ENCODE measurements around the gene ZNF862. TPM values are rescaled to one million over a fixed set of nuclear protein-coding genes. Genes with fewer than 3 reads are reported as not detected.

The ZNF862 gene
- total and polyA plus RNA-seq, 7 donors, result 1.4 to 7.8 (median 5.3) TPM

- Histone ChIP-seq H3K36me3 (ENCODE audit: insufficient read depth in 1 of 2, low read depth in 1 of 2) (peaks cover 0 to 73% of the 10 kb centered on the region in 2 donors), H3K9me3 (no peaks in the 10 kb centered on the region), H3K4me1 (no peaks in the 10 kb centered on the region), H3K4me3 (no peak overlapping the region), H3K27me3 (ENCODE audit: insufficient read depth in 3 of 3, low read length in 2 of 3) (no peaks in the 10 kb centered on the region), H3K27ac (no peak overlapping the region)
- 63 to 71% (median 69%) methylated on average over 11 of the region's 11 CpGs for WGBS, 3 donors
- DNase-seq (no peak), ATAC-seq (no peak)
- intact Hi-C loops (cut with DNase I), result no loop called here
- TF ChIP-seq, protein P1, sequence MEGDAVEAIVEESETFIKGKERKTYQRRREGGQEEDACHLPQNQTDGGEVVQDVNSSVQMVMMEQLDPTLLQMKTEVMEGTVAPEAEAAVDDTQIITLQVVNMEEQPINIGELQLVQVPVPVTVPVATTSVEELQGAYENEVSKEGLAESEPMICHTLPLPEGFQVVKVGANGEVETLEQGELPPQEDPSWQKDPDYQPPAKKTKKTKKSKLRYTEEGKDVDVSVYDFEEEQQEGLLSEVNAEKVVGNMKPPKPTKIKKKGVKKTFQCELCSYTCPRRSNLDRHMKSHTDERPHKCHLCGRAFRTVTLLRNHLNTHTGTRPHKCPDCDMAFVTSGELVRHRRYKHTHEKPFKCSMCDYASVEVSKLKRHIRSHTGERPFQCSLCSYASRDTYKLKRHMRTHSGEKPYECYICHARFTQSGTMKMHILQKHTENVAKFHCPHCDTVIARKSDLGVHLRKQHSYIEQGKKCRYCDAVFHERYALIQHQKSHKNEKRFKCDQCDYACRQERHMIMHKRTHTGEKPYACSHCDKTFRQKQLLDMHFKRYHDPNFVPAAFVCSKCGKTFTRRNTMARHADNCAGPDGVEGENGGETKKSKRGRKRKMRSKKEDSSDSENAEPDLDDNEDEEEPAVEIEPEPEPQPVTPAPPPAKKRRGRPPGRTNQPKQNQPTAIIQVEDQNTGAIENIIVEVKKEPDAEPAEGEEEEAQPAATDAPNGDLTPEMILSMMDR (IDR thresholded peaks at IDR 0.05), result no peak
These were observed 28.7 kb downstream of the ZNF862 start for GRCh38 chr7:149866779-149867447.

DNA sequence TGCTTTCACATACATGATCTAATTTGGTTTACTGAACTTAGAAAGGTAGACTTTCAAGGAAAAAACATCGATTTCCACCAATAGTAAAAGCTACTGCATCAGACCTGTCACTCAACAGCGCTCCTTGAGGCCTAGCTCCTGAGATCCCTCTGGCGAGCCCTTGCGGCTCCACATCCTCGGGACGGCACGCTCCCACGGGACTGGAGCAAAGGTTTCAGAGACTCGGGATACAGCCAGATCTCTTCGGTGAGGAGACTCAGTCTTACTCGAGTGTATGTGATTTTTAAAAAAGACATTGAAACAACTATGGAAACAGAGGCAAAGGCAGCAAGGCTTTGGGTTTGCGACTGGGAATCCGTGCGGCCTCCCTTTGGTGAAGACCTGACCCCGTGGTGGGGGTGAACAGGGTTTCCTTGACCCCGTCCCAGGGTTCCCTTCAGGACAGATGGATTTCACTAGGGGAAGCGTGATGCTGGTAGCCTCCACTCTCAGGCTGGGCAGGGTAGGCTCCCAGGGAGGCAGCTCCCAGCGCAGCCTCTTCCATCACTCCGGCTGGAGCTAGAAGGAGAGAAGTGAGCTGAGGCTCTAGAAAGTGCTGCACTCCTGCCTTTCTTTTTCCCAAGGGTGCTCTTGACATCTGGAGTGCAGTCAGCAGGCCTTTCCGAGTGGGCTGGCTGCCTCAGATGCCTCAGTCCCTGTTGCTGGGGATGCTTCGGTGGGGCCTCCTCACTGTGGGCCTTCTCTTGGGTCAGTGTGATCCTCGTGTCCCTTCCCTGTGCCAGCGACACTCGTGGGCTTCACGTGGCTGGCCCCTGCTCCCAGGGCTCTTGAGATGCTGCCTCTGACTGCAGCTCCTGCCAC is 29.8 kb downstream of the ZNF862 start:
- WGBS, 3 donors, result 74 to 79% (median 78%) methylated on average over 24 to 25 of the region's 25 CpGs
- no peaks in the 10 kb centered on the region for H3K27me3 ChIP-seq (ENCODE audit: insufficient read depth in 3 of 3, low read length in 2 of 3)
- no peak for ATAC-seq
- H3K9me3 ChIP-seq, result no peaks in the 10 kb centered on the region
- intact Hi-C loops (cut with DNase I), result no loop called here
- H3K36me3 ChIP-seq (ENCODE audit: insufficient read depth in 1 of 2, low read depth in 1 of 2), result peaks cover 0 to 63% of the 10 kb centered on the region in 2 donors
- no peak for DNase-seq
- no peak overlapping the region for H3K27ac ChIP-seq
- H3K4me3 ChIP-seq, result no peak overlapping the region
- TF ChIP-seq, protein P1 (IDR thresholded peaks at IDR 0.05), result no peak
- H3K4me1 ChIP-seq, result peaks cover 9% of the 10 kb centered on the region

DNA sequence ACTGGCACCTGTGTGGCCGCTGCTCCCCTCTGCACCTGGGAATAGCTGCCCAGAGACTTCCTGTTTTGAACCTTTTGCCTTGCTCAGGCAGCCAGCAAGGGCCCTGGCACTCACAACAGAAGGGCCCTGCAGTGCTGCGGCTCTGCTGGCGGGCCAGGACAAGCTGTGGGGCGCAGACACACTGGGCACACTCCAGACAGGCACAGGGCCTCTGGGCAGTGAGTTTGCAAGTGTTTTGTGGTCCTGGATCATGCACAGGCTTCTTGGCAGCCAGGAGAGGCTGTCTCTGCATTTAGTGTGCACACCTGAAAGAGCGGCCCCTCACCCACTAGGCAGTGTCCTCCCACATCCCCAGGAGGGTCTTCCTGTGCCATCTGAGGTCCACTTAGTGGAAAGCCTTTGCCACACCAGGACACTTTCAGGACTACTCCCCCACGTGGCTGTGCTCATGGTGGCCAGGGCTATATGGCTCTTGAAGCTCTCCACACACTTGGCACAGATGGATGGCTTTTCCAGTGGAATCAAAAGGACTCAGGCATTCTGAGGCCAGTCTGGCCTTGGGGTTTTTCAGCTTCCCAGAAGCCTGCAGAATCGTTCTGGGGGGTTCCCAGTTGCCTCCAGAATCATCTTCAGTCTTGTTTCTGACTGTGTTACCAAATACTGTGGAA is 30.6 kb downstream of the ZNF862 start:
- H3K4me1 ChIP-seq, result peaks cover 9% of the 10 kb centered on the region
- H3K27ac ChIP-seq, result no peak overlapping the region
- no peak overlapping the region for H3K4me3 ChIP-seq

DNA sequence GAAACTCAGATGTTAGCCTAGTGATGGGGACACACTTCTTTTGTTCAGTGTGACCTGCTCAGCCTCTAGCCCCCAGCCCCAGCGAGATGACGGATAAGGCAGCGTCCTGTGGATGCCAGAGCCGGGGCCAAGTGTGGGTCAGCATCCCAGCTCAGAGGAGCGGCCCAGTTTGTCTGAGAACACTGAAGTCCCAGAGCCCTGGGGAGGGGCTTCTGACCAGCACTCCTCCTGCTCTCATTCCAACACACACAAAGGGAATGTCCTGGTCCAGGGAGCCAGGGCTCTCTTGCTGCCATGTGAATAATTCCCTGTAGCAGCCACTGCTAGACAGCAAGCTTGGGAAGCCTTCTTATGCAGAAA is 31.1 kb downstream of the ZNF862 start:
- no peak overlapping the region for H3K4me3 ChIP-seq
- no peak for DNase-seq
- peaks cover 13% of the 10 kb centered on the region for H3K4me1 ChIP-seq
- H3K9me3 ChIP-seq, result no peaks in the 10 kb centered on the region
- 81 to 91% (median 85%) methylated on average over 5 of the region's 5 CpGs for WGBS, 3 donors
- intact Hi-C loops (cut with DNase I), result no loop called here
- TF ChIP-seq, protein P1 (IDR thresholded peaks at IDR 0.05), result no peak
- no peak overlapping the region for H3K27ac ChIP-seq
- H3K27me3 ChIP-seq (ENCODE audit: insufficient read depth in 3 of 3, low read length in 2 of 3), result no peaks in the 10 kb centered on the region
- peaks cover 0 to 51% of the 10 kb centered on the region in 2 donors for H3K36me3 ChIP-seq (ENCODE audit: insufficient read depth in 1 of 2, low read depth in 1 of 2)
- no peak for ATAC-seq

More for the DNA sequence above, 30.6 kb downstream of the ZNF862 start:
- peaks cover 0 to 56% of the 10 kb centered on the region in 2 donors for H3K36me3 ChIP-seq (ENCODE audit: insufficient read depth in 1 of 2, low read depth in 1 of 2)
- 62 to 74% (median 71%) methylated on average over 7 of the region's 7 CpGs for WGBS, 3 donors
- TF ChIP-seq, protein P1 (IDR thresholded peaks at IDR 0.05), result no peak
- no peaks in the 10 kb centered on the region for H3K27me3 ChIP-seq (ENCODE audit: insufficient read depth in 3 of 3, low read length in 2 of 3)
- intact Hi-C loops (cut with DNase I), result no loop called here
- no peaks in the 10 kb centered on the region for H3K9me3 ChIP-seq
- DNase-seq (no peak), ATAC-seq (no peak)

Data from psoas muscle (tissue), 8 donors.